BJ (cell line): ENCODE measurements around the gene USP34. TPM values are rescaled to one million over a fixed set of nuclear protein-coding genes. Genes with fewer than 3 reads are reported as not detected.
"Not testable (repeated sequence)": the region's sequence is repeated elsewhere in the genome, so short reads cannot be mapped to it uniquely, and the experiment has no call there.

Source experiments
- CTCF ChIA-PET: fragments of 350-600 bp; formaldehyde crosslinking; extraction: SDS; loops from one replicate; lab custom pipeline; 2021; ENCODE audit warnings: antibody characterized with exemption, inconsistent platforms; lab: Yijun Ruan, JAX
- POLR2A ChIA-PET: fragments of 300-600 bp; sonication (Branson Sonifier 250); formaldehyde crosslinking; extraction: SDS; loops from one replicate; lab custom pipeline; 2021; ENCODE audit warnings: antibody characterized with exemption; lab: Charles Lee
- DNase-seq: peaks from one replicate; pipeline ENCODE4 v3.0.0-alpha.2; 2011; ENCODE audit warnings: low read depth
- H3K27me3 ChIP-seq: 2 replicates; pipeline ENCODE4 v1.6.0; 2011; ENCODE audit warnings: low read length; ENCODE audit not compliant: control insufficient read depth, insufficient read depth
- H3K36me3 ChIP-seq: 2 replicates; pipeline ENCODE4 v1.5.1; 2011; ENCODE audit warnings: low read length; ENCODE audit not compliant: control insufficient read depth, insufficient read depth
- H3K4me3 ChIP-seq: 2 replicates; pipeline ENCODE4 v1.5.1; 2011; ENCODE audit warnings: low read depth, mild to moderate bottlenecking, control low read depth, low read length
- polyA plus RNA-seq: library from polyadenylated mRNA; depleted of rRNA; stranded (reverse); fragments of >200 nt; gene quantifications from 2 replicates; pipeline ENCODE4 v1.2.3, GENCODE V29; 2011
- TF ChIP-seq, protein P1 (sequence below): IDR thresholded peaks from 2 replicates; pipeline ENCODE4 v1.5.1; 2011; ENCODE audit warnings: low read depth, mild to moderate bottlenecking, control low read depth, inconsistent platforms, low read length, moderate library complexity; ENCODE audit not compliant: insufficient read depth

USP34 gene
- polyA plus RNA-seq, 1 experiment: 32.2 TPM

DNA sequence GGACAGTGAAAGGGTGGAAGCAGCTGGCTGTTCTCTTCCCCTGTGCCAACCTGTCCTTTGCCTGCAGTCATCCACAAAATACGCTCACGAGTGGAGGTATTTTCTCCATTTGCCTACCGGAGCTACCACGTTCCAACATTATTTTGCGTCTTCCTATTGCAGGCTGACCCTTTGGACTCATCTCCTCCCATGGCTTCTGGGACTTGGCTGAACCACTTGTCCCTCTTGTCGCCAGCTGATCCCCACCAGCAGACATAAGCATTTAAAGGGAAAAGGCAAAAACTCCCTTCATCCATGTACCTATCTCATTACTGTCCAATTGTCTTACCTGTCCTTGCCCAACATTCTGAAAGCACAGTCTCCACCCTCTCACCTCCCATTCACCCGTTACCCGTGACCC is 295.9 kb downstream of the USP34 start:
- ChIA-PET POLR2A (no interaction called here), CTCF (no interaction called here)
- no peak for DNase-seq

DNA sequence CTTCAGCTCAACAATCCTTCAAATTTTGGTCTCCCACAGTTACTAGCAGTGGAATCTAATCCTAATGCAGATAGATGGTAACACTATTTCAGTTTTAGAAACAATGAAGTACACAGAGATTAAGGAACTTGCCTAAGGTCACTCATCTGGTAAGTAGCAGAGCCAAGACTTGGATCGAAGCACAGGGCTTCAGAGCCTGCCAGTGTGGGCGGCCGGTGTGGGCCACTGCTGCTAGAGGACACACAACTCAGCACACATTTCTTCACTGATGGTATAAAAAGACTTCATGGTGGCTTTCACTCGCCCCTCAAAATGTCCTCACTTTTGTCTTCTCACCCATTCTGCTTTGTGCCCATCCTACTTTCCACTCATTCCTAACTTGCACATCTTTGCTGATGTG is 297.8 kb downstream of the USP34 start:
- H3K27me3 ChIP-seq: no peaks in the 10 kb centered on the region
- ChIA-PET POLR2A (no interaction called here), CTCF (interaction anchor here (1.3 to 1.6 kb wide), 2 partner anchors 8 to 22 kb away, joined by 3 to 4 read pairs; no protein-coding TSS in a partner anchor)
- H3K4me3 ChIP-seq: no peak overlapping the region
- no peaks in the 10 kb centered on the region; the same call in 1 of the 2 replicates for H3K36me3 ChIP-seq
- DNase-seq: no peak
- TF ChIP-seq, protein P1, sequence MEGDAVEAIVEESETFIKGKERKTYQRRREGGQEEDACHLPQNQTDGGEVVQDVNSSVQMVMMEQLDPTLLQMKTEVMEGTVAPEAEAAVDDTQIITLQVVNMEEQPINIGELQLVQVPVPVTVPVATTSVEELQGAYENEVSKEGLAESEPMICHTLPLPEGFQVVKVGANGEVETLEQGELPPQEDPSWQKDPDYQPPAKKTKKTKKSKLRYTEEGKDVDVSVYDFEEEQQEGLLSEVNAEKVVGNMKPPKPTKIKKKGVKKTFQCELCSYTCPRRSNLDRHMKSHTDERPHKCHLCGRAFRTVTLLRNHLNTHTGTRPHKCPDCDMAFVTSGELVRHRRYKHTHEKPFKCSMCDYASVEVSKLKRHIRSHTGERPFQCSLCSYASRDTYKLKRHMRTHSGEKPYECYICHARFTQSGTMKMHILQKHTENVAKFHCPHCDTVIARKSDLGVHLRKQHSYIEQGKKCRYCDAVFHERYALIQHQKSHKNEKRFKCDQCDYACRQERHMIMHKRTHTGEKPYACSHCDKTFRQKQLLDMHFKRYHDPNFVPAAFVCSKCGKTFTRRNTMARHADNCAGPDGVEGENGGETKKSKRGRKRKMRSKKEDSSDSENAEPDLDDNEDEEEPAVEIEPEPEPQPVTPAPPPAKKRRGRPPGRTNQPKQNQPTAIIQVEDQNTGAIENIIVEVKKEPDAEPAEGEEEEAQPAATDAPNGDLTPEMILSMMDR: no peak

More for the DNA sequence above, 295.9 kb downstream of the USP34 start:
- TF ChIP-seq, protein P1: no peak
- no peak overlapping the region for H3K4me3 ChIP-seq
- H3K36me3 ChIP-seq: peaks cover 2% of the 10 kb centered on the region; the same call in 1 of the 2 replicates
- H3K27me3 ChIP-seq: no peaks in the 10 kb centered on the region

DNA sequence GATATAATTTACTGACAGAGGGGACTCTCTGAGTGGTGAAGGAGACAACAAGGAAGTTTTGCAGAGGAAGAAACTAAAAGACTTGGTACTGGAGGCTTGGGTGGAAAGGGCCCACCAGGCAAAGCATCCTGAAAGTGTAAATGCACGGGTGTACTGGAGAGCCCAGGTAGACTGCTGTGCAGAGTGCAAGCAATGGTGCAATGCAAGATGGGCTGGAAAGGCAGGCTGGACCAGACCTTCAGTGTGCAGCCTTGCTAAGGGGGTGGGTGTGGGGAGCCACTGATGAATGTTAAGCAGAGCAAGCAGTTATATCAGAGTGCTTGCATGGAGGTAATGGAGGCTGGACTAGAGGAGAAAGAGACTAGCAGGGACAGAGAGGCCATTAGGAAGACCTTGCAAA is 298.2 kb downstream of the USP34 start:
- POLR2A ChIA-PET: no interaction called here
- Histone ChIP-seq H3K36me3 (no peaks in the 10 kb centered on the region; the same call in 1 of the 2 replicates), H3K4me3 (no peak overlapping the region), H3K27me3 (no peaks in the 10 kb centered on the region)
- TF ChIP-seq, protein P1: no peak
- no peak for DNase-seq
- CTCF ChIA-PET: interaction anchor here (1.3 kb wide), 1 partner anchor 22 kb away, joined by 3 read pairs; no protein-coding TSS in a partner anchor

DNA sequence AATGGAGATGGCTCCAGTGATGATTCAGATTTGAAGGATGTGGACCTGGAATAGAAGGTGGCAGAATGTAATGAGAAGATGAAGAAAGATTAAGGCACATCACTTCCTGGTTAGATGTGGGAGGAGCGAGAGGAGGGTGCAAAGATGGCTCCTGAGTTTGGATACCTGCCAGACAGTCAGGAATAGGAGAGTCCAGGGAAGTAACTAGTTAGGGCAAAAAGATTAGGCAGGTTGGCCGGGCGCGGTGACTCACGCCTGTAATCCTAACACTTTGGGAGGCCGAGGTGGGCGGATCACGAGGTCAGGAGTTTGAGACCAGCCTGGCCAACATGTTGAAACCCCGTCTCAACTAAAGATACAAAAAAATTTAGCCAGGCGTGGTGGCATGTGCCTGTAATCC is 303.3 kb downstream of the USP34 start:
- CTCF ChIA-PET: interaction anchor here (2.1 kb wide), 1 partner anchor 9 kb away, joined by 7 read pairs; no protein-coding TSS in a partner anchor
- no peak overlapping the region for H3K4me3 ChIP-seq
- TF ChIP-seq, protein P1: no peak
- H3K27me3 ChIP-seq: no peaks in the 10 kb centered on the region
- DNase-seq: no peak
- POLR2A ChIA-PET: no interaction called here
- peaks cover 3% of the 10 kb centered on the region; the same call in 1 of the 2 replicates for H3K36me3 ChIP-seq

DNA sequence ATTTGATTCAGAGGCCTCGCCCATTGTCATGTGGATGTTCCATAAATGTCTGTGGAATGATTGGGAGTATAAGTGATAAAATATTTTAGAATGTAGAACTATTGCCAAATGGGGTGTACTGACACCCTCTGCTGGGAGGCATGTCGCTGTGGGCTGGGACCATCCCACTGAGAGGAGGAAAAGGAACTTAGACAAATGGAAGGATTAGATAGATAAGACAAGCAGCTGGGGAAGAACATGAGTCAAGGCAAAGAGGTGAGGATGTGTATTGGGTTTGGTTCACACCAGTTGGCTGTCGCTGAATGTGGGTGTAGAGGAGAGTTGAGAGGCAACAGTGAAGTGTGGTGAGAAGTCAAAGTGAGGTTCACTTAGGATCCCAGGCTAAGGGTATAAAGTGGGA is 304.9 kb downstream of the USP34 start:
- POLR2A ChIA-PET: no interaction called here
- CTCF ChIA-PET: interaction anchor here (1.9 to 2.1 kb wide), 2 partner anchors 8 to 10 kb away, joined by 4 to 7 read pairs; no protein-coding TSS in a partner anchor
- Histone ChIP-seq H3K27me3 (no peaks in the 10 kb centered on the region), H3K36me3 (peaks cover 3% of the 10 kb centered on the region; the same call in 1 of the 2 replicates), H3K4me3 (no peak overlapping the region)
- TF ChIP-seq, protein P1: no peak
- no peak for DNase-seq

DNA sequence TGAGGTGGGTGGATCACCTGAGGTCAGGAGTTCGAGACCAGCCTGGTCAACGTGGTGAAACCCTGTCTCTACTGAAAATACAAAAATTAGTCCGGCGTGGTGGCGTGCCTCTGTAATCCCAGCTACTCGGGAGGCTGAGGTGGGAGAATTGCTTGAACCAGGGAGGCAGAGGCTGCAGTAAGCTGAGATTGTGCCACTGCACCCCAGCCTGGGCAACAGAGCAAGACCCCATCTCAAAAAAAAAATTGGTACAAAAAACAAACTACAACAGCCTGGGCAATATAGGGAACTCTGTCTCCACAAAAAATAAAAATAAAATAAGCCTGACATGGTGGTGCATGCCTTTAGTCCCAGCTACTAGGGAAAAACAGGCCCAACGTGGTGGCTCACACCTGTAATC is 305.8 kb downstream of the USP34 start:
- H3K36me3 ChIP-seq, POLR2A ChIA-PET: not testable (repeated sequence)
- CTCF ChIA-PET: interaction anchor here (0.5 to 1.9 kb wide), 2 partner anchors 9 to 390 kb away, joined by 4 read pairs; no protein-coding TSS in a partner anchor

More for the DNA sequence above, 305.8 kb downstream of the USP34 start:
- DNase-seq, H3K4me3 ChIP-seq, H3K27me3 ChIP-seq: not testable (repeated sequence)
